Measurements from ENCODE around the gene SLC1A3.

Gene SLC1A3

DNA sequence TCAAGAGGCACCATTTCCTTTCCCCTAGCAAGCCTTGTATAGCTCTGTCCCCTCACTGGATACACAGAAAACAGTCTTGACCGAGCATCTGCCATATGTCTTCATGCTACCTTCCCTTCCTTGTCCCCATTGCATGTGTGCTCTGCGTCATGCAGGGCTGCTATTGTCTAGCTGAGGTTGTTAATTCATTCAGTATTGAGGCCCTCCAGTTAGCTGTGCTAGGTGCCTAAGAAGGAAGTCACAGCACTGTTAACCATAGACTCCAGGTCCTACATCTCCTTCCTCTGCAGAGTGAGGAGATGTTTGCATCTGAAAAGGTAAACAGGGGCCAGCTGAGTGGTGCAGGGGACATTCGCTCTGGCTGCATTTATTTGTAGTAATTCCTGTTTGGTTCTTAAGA lies 48.2 kb downstream of the SLC1A3 start:
- no peak for DNase-seq

DNA sequence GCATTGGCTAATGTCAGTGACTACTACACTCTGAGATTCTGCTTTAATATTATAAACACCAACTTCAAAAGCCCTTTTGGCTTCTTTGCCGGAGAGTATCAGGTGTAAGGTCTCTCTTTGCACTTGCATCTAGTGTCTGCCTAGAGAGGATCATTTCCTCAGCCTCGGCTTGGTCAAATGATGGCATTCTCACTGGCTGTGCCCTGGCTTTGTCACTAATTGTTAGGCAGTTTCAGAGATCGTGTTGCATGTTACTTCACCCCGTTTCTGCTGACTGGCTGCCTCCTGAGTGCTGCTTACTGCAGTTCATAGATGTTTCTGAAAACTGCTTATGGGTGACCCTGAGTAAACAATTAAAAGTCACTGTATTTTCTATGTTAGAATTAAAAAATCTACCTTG lies 48.8 kb downstream of the SLC1A3 start:
- peak in 29 of 56 donors; percentile 4 to 65 (median 23) for DNase-seq

DNA sequence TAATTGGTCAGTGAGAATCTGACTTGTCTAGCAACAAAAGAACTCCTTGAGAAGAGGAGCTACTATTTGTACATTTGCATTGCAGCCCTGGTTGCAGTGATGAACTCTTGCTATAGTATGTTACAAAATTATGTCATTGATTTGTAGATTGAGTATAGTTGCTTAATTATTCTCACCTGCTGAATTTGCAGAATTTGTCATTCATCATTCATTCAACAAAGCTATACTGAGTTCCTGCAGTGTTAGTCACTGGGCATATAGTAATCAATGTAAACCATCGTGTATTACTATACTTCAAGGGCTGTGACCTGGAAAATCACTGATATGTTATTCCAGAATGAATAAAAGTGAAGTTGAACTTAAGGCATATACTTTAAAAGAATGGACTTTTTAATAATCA lies 50.1 kb downstream of the SLC1A3 start:
- DNase-seq, result no peak

DNA sequence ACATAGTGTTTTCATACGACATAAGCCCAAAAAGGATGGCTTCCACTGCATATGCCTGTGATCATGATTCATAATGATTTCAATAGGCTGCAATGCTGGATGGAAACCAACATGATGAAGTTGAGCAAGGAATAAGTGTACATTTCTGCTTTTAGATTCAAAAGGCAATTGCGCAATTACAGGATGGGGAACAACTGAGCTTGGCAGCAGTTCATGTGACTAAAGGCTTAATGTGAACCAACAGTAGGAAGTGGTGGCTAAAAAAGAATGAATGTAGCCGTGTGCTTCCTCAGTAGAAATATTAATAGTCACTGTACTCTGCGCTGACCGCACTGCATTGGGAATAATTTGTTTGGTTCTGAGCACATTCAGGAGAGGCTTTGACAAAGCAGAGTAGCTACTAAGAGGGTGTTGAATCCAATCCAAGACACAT lies 51.2 kb downstream of the SLC1A3 start:
- DNase-seq, result peak in 17 of 56 donors; percentile 5 to 60 (median 21)

DNA sequence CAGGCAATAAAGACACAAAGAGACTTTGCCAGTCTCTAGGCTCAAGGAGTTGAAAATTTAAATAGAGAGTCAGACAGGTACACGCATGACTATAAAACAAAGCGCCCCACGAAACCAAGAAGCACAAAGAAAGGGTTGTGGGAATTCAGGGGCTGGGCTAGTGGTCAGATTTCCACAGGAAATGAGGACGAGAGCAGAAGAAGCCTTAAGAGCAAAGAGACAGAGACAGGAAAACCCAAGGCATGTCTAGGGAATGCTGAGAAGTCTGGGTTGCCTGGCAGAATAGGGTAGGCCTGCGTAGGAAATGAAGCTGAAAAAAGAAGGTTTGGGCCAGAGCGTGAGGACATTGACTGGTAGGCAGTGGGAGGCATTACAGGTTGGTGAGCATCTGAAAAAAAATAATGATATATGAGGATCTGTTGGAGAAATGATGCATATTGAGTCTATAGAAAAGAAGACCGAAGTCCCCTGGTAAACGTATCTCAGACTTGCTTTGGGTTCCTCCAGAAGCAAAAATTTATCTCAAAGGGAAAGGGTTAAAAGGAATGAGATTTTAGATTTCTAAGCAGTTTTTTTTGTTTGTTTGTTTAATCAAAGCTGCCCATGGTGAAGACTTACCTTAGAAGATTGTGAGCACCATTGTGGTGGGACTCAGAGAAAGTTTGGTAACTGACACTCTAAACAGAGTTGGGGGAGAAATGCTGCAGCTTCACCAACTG lies 51.8 kb downstream of the SLC1A3 start:
- no peak for DNase-seq

DNA sequence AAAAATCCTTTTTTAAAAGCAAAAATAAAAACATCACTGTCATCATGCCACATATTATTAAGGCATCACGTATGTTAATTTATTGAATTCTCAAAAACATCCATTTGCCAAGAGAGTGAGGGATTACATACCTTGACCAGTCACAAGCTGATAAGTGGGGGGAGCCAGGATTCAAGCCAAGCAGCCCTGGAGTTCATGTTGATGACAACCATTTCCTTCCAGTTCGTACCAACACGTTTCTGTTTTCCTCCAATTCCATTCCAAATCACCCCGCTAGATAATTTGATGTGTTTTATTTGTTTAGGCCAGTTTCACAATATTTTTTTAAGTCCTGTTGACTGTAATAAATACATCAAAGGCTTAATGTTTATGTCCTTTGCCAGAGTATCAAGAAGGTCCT lies 53.0 kb downstream of the SLC1A3 start:
- DNase-seq, result no peak

DNA sequence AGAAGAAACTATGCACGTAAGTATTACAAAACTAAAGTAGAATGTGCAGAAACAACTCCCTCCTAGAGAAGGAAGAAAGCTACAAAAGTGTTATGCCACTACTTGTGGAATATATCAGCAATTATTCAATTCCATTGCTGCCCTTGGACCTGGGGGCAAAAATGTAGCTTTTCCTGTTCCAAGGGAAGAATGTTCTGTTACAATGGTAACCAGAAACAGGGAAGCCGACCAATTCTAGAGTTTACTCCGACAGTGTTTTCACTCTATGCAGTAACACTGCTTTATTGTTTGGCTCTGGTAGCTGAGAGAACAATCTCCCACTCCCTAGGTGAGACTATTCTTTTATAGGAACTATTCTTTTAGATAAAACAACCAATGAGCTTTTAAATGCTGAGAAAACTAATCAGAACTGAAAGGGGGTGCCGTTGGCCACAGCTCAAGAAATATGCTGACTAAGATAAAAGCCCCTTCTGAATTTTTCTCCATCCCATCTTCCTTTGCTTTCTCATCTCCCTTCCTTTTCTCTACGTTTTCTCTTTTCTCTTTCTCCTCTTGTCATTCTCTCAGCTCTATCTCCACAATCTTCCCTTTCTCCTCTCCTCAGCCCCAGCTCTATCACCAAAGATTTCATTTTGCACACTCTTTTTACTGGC lies 54.1 kb downstream of the SLC1A3 start:
- no peak for DNase-seq

DNA sequence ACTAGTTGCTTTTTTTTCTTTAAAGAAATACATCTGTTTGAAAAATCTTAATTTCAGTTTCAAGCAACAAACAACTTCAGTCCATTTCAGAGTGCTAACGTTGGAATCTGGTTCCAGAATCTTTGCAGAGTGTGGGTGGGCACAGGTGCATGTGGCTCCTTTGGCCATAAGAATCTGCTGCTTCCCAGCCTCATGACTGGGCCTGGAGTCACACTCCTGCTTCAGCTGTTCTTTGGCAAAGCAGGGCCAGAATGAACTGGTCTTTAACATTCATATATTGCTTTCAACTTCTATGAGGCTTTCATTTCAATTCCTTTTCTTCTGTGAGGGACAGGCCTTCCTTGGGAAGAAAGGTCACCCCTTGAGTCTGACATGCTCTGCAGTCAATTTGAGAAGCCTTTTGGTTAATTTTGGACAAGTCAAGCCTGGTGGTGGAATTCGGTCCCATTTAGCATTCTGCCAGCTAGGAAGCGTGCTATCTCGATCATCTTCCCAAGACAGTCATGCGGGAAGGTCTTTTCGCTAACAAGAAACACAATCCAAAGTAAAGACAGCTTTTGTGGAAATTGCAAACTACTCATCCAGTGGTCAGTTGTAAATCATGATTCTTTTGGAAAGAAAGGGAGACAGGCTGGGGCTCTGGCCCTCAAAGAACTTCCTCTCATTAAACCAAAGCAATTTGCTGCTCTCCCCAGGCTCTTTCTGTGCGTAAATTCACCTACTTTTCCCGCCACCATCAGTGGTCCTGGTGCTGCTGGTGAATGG lies 55.2 kb downstream of the SLC1A3 start:
- peak in 2 of 56 donors; percentile 15 to 19 for DNase-seq

DNA sequence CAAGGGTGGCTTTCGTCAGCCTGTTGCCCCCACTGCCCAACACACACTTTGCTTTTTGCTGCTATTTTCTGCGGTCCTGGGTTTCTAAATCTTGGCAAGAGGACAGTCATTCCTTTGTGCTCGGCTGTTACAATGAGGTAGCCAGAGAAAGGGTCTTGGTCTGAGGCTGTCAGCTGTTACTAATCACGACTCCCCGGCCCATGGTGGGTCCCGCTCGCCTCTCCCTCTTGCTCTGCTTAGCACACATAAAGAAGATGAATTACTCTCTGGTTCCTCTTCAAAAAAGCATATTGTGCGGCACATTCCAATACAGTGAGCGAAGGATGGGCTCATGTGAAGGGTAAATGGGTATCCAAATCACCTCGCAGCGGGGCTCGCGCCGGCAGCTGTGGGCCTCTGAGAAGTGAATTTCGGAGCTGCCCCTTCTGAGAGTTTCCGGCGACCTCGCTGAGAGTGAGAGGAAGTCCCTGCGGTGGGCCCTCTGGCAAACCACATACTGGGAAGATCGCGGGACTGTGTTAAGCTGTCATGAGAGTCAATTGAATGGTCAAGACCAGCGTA lies 56.0 kb downstream of the SLC1A3 start:
- peak in 50 of 56 donors; percentile 7 to 83 (median 57) for DNase-seq

DNA sequence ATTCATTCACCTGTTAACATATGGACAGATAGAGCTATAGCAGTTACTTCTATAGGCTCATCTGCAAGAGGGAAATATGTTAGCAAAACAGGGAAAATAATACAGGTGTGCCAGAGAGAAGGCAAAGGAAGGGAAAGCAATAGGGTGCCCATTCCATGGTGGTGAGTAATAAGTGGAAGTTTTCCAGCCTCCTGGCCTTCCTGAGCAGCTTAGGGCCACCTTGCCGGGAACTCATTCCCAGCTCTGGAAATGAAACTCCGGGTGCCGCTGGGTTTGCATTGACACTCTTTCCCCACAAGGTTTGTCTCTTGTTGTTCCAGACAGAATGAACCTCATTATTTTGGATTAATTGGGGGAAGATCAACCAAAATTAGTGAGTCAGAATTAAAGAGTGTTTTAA lies 58.4 kb downstream of the SLC1A3 start:
- peak in 9 of 56 donors; percentile 8 to 49 (median 12) for DNase-seq

DNA sequence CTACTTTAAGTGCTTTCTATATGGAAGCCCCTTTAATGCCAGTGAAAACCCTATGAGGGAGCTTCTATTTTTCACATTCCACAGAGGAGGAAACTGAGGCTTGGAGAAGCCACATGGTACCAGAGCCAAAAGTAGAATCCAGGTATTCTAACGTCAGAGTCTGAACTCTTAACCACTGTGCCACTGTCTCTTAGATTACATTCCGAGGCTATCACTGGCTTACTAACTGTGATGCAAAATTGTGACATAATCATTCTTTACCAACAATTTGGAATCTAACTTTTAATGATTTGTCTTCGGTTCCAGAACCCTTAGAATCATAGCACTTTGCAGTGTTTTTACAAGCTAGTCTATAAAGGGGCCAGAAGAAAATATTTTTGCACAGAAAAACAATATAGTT lies 59.2 kb downstream of the SLC1A3 start:
- DNase-seq, result no peak

DNA sequence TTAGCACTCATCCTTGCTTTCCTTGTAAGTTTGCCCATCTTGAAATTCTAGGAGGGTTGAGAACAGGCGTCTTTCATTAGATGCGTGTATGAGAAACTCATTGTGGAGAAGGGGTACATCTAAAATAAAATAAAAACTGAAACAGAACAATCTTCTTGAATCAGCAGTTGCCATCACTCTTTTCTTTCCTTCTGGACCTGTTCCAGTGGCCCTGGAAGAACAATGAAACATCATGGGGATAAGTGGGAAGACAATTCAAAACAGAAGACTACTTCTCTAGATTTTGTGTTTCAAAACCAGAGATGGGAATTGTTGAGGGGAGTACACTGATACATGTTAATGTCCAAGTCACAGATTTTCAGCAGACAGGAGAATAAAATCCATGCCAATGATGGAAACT lies 59.9 kb downstream of the SLC1A3 start:
- no peak for DNase-seq

DNA sequence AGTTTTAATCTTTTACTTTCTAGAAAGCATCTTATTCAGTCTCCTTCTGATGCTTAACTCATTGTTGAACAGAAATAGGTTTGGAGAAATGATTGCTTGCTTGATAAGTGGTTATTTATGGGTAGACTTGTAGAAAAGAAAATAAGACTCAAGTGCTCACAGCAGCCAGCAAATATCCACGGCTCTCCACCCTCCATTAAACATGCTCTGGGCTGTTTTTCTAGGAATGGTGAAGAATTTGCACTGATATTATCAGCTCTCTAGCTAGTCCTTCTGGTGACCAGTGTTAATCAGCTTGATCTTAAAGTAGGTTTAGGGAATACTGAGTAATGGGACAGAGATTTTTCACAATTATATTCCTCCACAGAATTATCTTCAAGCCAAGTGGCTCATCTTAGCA lies 60.6 kb downstream of the SLC1A3 start:
- no peak for DNase-seq

DNA sequence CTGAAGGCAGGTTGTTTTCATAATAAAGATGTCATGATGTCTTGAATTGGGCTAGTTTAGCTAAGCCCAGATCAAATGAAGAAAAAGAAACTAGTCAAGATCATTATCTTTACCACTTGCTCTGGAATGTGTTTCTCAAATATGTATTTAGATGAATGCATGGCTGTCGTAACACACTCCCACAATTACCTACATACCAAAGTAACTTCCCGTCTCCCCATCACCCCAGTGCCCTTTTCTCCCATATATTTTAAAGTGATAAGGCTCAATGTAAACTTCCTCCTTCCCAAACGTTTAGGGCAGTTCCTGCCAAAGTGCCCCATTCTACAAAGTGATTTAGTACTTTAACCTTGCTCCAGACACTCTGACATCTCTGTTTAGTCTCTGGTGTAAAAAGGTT lies 61.4 kb downstream of the SLC1A3 start:
- no peak for DNase-seq

DNA sequence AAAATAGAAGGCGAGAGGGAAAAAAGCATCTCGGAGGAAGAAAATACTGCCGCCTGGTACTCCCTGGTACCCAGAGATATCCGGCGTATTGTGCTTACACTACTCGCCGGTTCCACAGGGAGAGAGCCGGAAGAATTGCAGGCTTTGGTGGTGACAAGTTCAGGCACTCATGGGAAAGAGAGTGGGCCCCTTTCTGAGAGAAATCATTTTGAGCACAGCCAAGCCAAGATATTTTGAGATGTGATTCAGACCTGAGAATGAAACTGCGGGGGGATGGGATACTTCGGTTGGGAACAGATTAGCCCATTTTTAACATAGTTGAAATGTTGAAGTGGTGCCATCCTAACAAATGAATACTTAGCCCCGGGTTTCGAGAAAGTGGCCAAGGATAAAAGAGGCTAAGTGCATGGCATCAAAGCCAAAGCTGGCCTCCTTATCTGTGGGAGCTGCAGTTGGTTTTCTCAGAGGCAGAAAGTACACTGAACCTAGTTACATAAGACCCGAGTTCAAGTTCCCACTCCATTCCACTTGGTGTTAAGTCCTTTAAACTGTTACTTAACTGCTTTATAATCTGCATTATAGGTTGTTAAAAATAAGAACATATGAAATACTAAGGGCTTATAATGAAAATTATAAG lies 62.7 kb downstream of the SLC1A3 start:
- DNase-seq, result peak in 2 of 56 donors; percentile 19 to 25

DNA sequence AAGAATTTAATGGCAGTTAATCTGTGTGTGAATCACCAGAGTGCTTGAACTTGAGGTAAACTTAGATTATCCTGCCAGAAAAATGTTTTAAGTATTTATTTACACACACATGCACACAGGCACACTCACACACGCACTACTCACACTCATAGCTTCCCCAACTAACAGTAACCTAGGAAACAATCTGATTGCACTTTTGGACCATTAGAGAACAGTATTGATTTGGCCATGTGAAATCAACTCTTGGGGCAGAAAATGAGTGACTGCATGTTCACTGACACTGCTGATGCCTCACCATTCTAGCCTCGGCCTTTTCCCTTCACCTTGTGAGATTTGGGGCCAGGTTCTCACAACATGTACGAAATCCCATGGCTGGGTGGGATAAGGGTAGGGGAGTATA lies 64.1 kb downstream of the SLC1A3 start:
- no peak for DNase-seq

DNA sequence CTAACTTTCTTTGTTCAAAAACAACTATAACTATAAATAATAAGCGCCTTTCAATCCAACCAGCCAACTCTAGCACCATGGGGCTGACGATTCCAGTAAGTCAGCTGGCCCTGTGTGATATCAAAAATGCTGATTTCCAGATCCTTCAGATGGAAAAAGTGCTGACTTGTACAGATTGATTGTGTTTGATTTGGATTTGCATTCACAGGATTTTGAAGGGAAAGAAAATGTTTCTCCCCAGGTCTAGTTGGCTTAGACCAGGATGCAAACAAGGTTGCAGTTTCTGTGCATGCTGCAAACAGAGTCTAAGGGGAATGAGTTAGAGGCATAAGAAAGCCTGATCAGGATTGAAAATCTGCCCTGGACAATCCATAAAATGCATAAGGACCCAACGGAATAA lies 68.9 kb downstream of the SLC1A3 start:
- no peak for DNase-seq

DNA sequence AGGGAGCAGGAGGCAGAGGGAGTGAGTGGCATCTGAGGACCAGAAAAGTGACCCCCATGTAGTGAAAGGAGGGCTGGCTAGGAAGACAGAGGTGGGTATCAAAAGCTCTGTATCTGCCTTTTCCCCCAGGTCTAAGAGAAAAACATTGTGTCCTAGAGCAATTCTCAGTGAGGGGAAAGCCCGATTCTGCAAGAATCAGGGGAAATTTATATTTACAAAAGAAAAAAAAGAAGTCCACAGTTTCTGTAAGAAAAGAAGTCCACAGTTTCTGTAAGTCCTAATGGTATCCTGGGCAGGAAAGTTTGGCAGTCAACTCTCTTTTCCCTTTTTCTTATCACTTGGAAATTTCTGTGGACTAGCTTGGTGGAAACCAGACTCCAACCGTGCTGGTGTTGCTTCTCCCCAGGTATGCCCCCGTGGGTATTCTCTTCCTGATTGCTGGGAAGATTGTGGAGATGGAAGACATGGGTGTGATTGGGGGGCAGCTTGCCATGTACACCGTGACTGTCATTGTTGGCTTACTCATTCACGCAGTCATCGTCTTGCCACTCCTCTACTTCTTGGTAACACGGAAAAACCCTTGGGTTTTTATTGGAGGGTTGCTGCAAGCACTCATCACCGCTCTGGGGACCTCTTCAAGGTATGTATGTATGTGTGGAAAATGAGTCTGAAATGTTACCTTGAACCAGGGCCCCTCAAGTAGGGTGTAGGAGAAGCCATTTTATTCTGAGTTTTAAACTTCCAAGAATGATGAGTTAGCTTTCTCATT lies 73.0 kb downstream of the SLC1A3 start:
- no peak for DNase-seq

DNA sequence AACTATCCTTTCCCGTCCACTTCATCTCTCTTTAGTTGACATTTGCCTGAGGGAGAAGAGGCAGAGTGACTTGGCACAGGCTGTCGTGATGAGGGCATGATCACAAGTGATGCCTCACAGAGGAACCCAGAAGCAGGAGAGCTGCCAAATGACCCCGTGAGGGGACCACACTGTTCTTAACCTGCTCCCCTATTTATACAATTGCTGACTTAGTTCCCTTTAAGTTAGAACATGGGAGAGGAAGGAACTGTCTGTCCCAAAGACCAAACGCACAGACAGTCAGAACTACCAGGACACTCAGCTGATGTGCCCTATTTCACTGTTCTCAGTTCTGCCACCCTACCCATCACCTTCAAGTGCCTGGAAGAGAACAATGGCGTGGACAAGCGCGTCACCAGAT lies 73.7 kb downstream of the SLC1A3 start:
- peak in 28 of 56 donors; percentile 9 to 73 (median 35) for DNase-seq

DNA sequence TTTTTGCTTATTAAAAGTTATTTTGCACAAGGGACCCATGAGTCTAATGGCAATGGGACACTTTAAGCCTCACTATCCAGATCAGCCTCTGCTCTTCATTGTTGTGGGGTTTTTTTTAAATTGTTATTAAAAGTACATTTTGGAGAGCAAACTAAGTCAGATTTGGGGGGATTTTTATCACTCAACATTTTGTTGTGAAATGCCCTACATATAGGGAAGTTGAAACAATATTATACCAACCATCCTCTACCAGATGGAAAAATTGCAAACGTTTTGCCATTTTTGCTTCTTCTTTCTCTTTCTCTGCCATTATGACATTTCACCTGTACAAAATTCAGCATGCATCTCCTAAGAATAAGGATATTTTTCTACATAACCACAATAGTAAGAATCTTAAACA lies 75.3 kb downstream of the SLC1A3 start:
- DNase-seq, result no peak

DNA sequence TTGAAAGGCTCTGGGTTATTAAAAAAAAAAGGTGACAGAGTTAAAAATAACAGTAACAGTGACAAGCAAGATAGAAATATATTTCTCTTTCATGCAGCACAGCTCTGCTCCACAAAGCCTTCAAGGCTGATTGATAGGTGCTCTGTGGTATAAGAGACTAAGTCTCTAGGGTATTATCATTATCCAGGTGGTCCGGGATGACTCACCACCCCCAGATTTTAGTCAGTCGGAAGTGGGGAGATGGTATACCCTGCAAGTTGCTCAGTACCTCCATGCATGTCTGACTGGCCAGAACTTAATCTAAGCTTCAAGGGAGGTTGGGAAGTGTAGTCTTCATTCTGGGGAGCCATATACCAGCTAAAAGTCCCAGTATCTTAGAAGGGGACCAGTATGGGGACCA lies 76.1 kb downstream of the SLC1A3 start:
- DNase-seq, result no peak

All from amygdala (tissue), 56 donors.